Psoas muscle (tissue), 8 donors: ENCODE measurements around the gene MREG. TPM values are rescaled to one million over a fixed set of nuclear protein-coding genes. Genes with fewer than 3 reads are reported as not detected.

Experiments
- ATAC-seq, 4 donors: fragments of 200-7000 bp; cut with Tn5 transposase; one replicate each; pipeline ENCODE4 v1.9.1; 2020; ENCODE audit warnings: moderate library complexity in 3 of 4, mild to moderate bottlenecking in 2 of 4
- DNase-seq, 2 donors: peaks; one replicate each; pipeline ENCODE4 v3.0.0-alpha.2; 2020
- H3K27ac ChIP-seq: fragments of 200-600 bp; one replicate; pipeline ENCODE4 v1.8.0; 2022
- H3K27me3 ChIP-seq, 3 donors: fragments of 200-600 bp in 1 of 3; one replicate each; pipeline versions ENCODE4 v1.6.1 to v1.8.0; 2013 to 2022; ENCODE audit warnings: low read length in 2 of 3, mild to moderate bottlenecking in 2 of 3, moderate library complexity in 1 of 3; ENCODE audit not compliant: insufficient read depth in 3 of 3
- H3K36me3 ChIP-seq, 2 donors: fragments of 200-600 bp in 1 of 2; one replicate each; pipeline versions ENCODE4 v1.6.1 to v1.8.0; 2013 to 2022; ENCODE audit warnings: low read depth in 1 of 2, mild to moderate bottlenecking in 1 of 2, moderate library complexity in 1 of 2; ENCODE audit not compliant: insufficient read depth in 1 of 2
- H3K4me1 ChIP-seq: fragments of 200-600 bp; one replicate; pipeline ENCODE4 v1.8.0; 2022
- H3K4me3 ChIP-seq: fragments of 200-600 bp; one replicate; pipeline ENCODE4 v1.8.0; 2022; ENCODE audit warnings: mild to moderate bottlenecking
- H3K9me3 ChIP-seq: fragments of 200-600 bp; one replicate; pipeline ENCODE4 v1.8.0; 2022
- CTCF ChIP-seq: fragments of 200-600 bp; IDR thresholded peaks from one replicate; pipeline ENCODE4 v1.8.0; 2022; ENCODE audit warnings: antibody characterized with exemption
- WGBS, 3 donors: extraction: QIAGEN DNeasy Blood & Tissue Kit; methylation state at CpG; one replicate each; pipeline versions ENCODE4 v1.1.6 to v1.1.7; 2013; 5-methylcytosine and 5-hydroxymethylcytosine counted together
- intact Hi-C, 2 donors: fragments of 100-400 bp; cut with DNase I; formaldehyde crosslinking; loops; one replicate each; pipeline versions ENCODE4 v1.11.0 to v1.14.2; 2022
- long read RNA-seq, 2 donors: library from polyadenylated mRNA; unstranded; transcript quantifications; one replicate each; pipeline ENCODE4 v2.0.0, GENCODE V29; 2021
- polyA plus RNA-seq, 3 donors: library from polyadenylated mRNA; stranded (reverse); fragments of 200-250 nt; gene quantifications; one replicate each; pipeline ENCODE4 v1.2.3, GENCODE V29; 2013
- total RNA-seq, 4 donors: library from RNA; stranded (reverse); fragmentation: NEBNext Ultra II Directional in 2 of 4; extraction: Animal tissue kit (Norgen Biotek cat#: 25700) in 2 of 4; gene quantifications; one replicate each; pipeline versions ENCODE4 v1.2.1 to v1.2.4, GENCODE V29; 2021 to 2023
- donor health status: healthy with polysubstance abuse.
- donor health status: DM: no; HTN: no; CAD: no; lungs with moderate emphysema.
- donor health status: Bipolar disorder and iron deficiency.
- donor health status: healthy.
- donor health status: DM: yes; HTN: yes; CAD: no.
- donor health status: DM: no; HTN: no; CAD: no.
- donor health status: DM: no; HTN: no; CAD: no.
- donor health status: DM: yes; HTN: yes; CAD: no.

MREG gene
- total RNA-seq (under 1 TPM; 0.24 to 0.64 (median 0.43) TPM), polyA plus RNA-seq (1 to 10 TPM in 1 of 3 donors, under 1 TPM in 2; 0.34 to 6.8 (median 0.37) TPM)
- long read RNA-seq, donor 1, result 0 reads
- long read RNA-seq, donor 2, result 0 reads

DNA sequence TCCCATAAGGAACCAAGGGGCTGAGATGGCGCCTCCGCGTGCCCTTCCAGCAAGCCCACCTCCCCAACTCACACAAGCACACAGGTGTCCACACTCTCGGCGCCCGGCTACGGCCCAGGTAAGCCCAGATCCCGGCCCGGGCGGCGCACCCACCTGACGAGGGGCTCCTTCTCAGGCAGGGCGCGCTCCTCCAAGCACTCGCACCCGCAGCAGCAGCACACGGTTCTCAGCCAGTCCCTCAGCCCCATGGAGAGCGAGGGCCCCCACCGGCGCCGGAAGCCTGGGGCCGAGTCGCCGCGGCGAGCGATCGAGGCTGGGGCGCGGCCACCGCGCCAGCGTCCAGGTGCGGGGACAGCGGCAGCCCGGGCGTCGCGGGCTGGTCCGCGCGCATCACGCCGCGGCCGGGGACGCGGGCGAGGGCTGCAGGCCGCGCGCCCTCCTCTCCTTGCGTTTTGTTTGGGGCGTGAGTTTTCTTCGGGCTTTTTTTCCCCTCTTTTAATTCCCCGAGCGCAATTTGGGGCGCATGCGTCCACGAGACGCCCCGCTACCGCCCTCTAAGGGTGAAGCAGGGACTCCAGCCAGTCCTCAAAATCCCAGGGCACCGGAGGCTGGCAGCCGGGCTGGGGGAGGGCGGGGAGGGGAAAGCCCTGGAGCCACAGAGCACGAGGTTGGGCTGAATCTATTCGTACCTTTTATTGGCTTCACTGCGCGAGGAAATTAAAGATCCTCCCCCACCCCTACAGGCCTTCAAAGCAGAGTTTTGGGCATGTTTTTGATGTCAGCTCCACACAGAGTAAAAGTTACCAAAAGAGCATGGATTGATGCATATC is at the start of gene MREG:
TSS of gene MREG (minus strand) at position 472 of the 830 bp plus-strand sequence. CDS start at position 248, 224 bp downstream.
- Histone ChIP-seq H3K27me3 (no peaks in the 10 kb centered on the region), H3K27ac (no peak within 1 kb of the TSS), H3K4me3 (peak within 1 kb of the TSS; percentile 79), H3K4me1 (no peaks in the 10 kb centered on the region), H3K36me3 (no peaks in the 10 kb centered on the region), H3K9me3 (no peaks in the 10 kb centered on the region)
- peak; percentile 64 to 81 for DNase-seq
- peak; percentile 64 for TF ChIP-seq CTCF
- intact Hi-C loops, result no loop called here
- 1% methylated on average over 57 to 70 of the region's 70 CpGs for WGBS, 3 donors
- peak; percentile 73 to 90 (median 86) for ATAC-seq

DNA sequence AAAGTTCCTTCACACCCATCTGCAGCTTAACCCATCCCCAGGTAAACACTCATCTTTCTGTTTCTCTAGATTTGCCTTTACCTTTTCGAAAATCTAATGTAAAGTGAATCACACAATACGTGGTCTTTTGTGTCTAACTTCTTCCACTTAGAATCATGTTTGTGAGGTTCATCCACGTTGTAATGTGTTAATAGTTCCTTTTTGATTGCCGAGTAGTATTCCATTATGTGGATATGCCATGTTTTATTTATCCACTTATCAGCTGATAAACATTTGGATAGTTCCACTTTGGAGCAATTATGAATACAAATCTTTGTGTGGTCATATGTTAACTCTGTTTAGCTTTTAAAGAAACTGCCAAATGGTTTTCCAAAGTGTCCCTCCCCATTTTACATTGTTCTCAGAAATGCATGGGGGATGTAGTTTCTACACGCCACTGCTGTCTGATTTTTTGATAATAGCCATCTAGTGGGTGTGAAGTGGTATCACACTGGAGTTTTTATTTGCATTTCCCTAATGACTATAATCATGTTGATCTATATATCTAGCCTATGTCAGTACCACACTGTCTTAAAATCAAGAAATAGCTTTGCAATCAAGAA is 46.0 kb upstream of the MREG start:
- TF ChIP-seq CTCF, result no peak
- 94 to 98% (median 96%) methylated on average over 5 of the region's 5 CpGs for WGBS, 3 donors
- H3K27ac ChIP-seq, result no peak overlapping the region
- H3K36me3 ChIP-seq, result peaks cover 2 to 15% of the 10 kb centered on the region in 2 donors
- ATAC-seq (no peak), DNase-seq (no peak)
- H3K27me3 ChIP-seq, result no peaks in the 10 kb centered on the region
- intact Hi-C loops, result no loop called here
- H3K9me3 ChIP-seq, result no peaks in the 10 kb centered on the region
- no peak overlapping the region for H3K4me3 ChIP-seq
- H3K4me1 ChIP-seq, result no peaks in the 10 kb centered on the region

DNA sequence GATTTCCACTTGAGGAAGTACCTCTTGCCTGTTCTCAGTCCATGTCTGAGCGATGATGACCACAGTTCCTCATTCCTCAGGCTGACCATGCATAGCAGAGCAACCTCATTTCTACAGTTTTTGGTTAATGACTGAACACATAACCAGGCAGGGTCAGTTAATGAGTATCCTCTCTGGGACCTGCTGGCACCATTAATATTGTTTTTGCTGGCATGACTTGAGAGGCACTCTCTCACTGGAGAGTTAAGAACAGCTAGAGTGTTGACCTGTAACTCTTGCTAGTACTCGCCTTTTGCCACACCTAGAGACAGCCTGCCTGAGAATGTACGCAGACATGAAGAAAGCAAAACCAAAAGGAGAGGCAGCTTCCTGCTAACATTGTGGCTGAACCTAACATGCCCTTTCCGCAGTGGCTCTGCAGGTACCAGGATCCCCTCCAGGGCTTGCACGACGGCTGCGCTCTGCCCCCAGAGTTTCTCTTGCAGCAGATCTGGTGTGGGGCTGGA is 44.4 kb upstream of the MREG start:
- no peaks in the 10 kb centered on the region for H3K9me3 ChIP-seq
- TF ChIP-seq CTCF, result no peak
- no peaks in the 10 kb centered on the region for H3K4me1 ChIP-seq
- H3K27me3 ChIP-seq, result no peaks in the 10 kb centered on the region
- intact Hi-C loops, result no loop called here
- DNase-seq (no peak), ATAC-seq (no peak)
- H3K27ac ChIP-seq, result no peak overlapping the region
- WGBS, 3 donors, result 83 to 86% (median 84%) methylated on average over 7 of the region's 7 CpGs
- H3K4me3 ChIP-seq, result no peak overlapping the region
- H3K36me3 ChIP-seq, result peaks cover 2 to 5% of the 10 kb centered on the region in 2 donors

- TF ChIP-seq CTCF, result no peak
- intact Hi-C loops, result no loop called here
- no peaks in the 10 kb centered on the region for H3K27me3 ChIP-seq
- no peaks in the 10 kb centered on the region for H3K4me1 ChIP-seq
- 75 to 84% (median 78%) methylated on average over 3 of the region's 3 CpGs for WGBS, 3 donors
- H3K9me3 ChIP-seq, result no peaks in the 10 kb centered on the region
- ATAC-seq, result no peak
- peaks cover 2 to 5% of the 10 kb centered on the region in 2 donors for H3K36me3 ChIP-seq
- no peak for DNase-seq
- no peak overlapping the region for H3K27ac ChIP-seq
- H3K4me3 ChIP-seq, result no peak overlapping the region
These were observed 43.4 kb upstream of the MREG start for GRCh38 chr2:216056739-216057138.
